PC-3 (cell line): Measurements from ENCODE around the gene IBA57.

Experiments
- EZH2 ChIP-seq: fragments of 300-600 bp; sonication (generic); IDR thresholded peaks from one replicate; pipeline ENCODE4 v1.6.1; 2017; ENCODE audit warnings: antibody characterized with exemption, mild to moderate bottlenecking, low read length; ENCODE audit not compliant: unreplicated experiment
- TF ChIP-seq, protein P1 (sequence below): fragments of 300-600 bp; sonication (generic); conservative IDR thresholded peaks from 2 replicates; pipeline ENCODE4 v1.5.1; 2017; ENCODE audit warnings: antibody characterized with exemption, low read depth, mild to moderate bottlenecking, low read length

DNA sequence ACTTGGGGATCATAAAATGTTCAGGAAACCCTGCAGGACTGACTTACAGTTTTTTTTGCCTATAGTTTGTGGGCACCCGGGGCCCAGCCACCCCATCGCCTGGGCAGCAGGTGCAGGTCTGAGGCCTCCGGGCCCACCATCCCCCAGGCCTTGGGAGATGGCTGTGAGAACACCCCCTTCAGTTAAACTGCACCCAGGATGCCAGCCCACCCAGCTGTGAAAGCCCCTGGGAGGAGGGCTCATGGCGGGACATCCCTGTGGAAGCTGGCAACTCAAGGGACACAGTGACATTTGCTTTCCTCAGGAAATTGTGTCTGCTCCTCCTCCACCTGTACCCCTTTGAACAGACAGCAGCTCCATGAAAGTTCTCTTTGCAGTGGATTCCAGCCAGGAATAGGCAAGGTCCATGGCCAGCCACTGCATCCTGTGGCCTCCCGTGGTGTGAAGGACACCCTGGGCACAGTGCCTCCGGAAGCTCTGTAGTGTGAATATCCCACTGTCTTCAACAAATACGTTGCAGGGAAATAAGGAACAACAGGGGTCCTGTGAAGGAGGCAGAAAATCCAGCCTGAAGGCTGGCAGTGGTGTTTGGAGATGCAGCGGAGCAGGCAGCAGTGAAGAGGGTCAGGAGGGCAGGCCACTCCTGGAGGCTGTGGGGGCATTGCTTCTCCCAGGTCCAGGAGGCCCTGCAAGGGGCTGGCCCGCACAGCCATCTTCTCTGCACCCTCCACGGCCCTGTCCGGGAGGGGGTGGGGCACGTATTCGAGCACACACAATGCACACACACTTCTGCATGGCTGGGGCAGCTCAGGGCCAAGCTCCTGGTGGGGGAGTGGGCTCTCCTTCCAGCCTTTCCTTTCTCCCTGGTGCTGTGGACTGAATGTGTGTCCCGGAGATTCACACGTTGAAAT is 40.2 kb downstream of the IBA57 start:
- TF ChIP-seq, protein P1, sequence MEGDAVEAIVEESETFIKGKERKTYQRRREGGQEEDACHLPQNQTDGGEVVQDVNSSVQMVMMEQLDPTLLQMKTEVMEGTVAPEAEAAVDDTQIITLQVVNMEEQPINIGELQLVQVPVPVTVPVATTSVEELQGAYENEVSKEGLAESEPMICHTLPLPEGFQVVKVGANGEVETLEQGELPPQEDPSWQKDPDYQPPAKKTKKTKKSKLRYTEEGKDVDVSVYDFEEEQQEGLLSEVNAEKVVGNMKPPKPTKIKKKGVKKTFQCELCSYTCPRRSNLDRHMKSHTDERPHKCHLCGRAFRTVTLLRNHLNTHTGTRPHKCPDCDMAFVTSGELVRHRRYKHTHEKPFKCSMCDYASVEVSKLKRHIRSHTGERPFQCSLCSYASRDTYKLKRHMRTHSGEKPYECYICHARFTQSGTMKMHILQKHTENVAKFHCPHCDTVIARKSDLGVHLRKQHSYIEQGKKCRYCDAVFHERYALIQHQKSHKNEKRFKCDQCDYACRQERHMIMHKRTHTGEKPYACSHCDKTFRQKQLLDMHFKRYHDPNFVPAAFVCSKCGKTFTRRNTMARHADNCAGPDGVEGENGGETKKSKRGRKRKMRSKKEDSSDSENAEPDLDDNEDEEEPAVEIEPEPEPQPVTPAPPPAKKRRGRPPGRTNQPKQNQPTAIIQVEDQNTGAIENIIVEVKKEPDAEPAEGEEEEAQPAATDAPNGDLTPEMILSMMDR = no peak
- no peak for TF ChIP-seq EZH2
